IPS DF 19.7 (cell line): ENCODE results near the gene ASB16.
"Not testable (repeated sequence)": the region's sequence is repeated elsewhere in the genome, so short reads cannot be mapped to it uniquely, and the experiment has no call there.

Experiments used
- DNase-seq: peaks from one replicate; pipeline ENCODE4 v3.0.0-alpha.2; 2013; ENCODE audit warnings: low read depth, low spot score

Gene ASB16

GRCh38 chr17:44146375-44147346, 23.8 kb upstream of the ASB16 start:
- DNase-seq = no peak

GRCh38 chr17:44147812-44148211, 22.7 kb upstream of the ASB16 start:
- no peak for DNase-seq

- not testable (repeated sequence) for DNase-seq
Observed at GRCh38 chr17:44149066-44149465, 21.4 kb upstream of the ASB16 start.

DNA sequence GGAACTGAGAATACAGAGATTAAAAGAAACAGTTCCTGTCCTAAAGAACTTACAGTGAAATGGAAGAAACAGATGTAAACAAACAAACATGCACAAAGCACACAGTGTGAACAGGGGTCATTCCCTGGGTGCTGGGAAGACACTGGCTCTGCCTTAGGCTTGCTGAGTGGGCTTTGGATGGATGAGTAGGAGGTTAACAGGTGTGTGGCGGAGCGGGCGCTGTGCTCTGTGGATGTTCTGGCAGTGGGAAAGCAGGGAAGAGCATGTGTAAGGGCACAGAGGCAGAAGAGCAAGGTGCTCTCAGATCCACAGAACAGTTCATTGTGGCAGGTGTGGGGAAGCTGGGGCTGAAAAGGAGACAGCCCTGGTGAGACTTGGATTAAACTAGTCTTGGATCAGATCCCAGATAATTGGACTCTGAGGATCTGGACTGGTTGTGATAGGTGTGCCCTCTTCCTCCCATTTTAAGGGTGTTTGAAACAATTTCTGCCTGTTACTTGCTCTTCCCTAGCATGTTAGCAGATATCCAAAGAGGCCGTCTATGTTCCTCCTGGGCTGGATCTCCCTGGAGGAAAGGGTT, 20.7 kb upstream of the ASB16 start:
- no peak for DNase-seq

GRCh38 chr17:44152875-44153274, 17.6 kb upstream of the ASB16 start:
- no peak for DNase-seq

- DNase-seq = no peak
Observed at GRCh38 chr17:44155488-44155887, 15.0 kb upstream of the ASB16 start.

- DNase-seq = no peak
Observed at GRCh38 chr17:44159519-44160210, 10.8 kb upstream of the ASB16 start.

DNA sequence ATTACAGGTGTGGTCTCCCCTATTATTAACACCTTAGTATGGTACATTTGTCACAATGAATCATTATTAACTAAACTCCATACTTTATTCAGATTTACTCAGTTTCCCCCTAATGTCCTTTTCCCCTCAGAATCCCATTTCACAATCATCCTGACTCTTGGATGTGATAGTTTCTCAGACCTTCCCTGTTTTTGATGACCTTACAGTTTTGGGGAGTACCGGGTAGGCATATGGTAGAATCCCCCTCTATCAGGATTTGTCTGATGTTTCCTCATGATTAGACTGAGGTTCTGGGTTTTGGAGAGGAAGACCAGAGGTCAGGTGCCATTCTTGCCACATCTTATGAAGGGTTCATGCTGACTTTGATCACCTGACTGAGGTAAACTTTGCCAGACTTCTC, 6.0 kb upstream of the ASB16 start:
- no peak for DNase-seq

DNA sequence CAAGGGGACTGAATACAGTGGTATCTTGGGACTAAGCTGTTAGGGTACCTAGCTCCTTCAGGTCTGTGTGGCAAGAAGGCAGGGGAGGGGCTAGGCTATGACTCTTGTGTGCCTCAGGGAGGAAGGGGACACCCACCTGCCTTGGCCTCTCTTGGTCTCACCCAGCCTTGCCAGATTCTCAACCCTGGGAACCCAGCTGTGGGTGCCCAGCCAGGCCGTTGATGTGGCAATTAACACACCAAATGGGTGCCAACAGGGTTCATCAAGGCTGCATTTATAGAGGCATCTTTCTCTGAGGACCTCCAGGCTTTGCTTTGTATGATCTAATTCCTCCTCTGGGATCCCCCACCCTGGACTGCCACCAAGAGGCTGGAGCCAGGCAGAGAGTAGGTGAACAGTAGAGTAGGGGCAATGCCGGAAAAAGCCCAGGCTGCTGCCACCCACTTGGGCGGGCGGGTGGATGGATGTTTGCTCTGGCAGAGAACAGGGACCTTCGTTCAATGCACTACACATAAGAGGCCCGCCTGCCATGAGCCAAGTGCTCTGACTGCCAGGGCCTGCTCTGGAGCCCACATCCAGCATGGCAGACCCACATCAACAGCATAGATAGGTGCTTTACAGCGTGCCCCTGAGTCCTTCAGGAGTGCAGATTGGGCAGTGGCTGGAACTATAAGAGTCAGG, 3.2 kb upstream of the ASB16 start:
- no peak for DNase-seq

GRCh38 chr17:44170135-44170498, 387 bp upstream of the ASB16 start:
- no peak for DNase-seq

DNA sequence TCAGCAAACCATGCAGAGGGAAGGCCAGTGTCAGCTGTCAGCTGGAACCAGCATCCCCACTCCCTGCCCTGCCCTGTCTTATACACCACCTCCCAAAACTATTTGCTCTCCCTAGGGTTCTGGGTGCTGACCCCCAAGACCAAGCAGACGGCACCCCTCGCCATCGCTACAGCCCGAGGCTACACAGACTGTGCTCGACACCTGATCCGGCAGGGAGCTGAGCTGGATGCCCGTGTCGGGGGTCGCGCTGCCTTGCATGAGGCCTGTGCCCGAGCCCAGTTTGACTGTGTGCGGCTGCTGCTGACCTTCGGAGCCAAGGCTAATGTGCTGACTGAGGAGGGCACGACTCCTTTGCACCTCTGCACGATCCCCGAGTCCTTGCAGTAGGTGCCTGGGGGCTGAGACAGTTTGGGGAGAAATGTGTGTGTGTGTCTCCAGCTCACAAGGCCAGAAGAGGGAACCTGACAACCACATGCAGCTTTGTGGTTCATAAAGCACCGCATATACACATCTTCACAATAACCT, 1.5 kb downstream of the ASB16 start:
- DNase-seq = no peak

DNA sequence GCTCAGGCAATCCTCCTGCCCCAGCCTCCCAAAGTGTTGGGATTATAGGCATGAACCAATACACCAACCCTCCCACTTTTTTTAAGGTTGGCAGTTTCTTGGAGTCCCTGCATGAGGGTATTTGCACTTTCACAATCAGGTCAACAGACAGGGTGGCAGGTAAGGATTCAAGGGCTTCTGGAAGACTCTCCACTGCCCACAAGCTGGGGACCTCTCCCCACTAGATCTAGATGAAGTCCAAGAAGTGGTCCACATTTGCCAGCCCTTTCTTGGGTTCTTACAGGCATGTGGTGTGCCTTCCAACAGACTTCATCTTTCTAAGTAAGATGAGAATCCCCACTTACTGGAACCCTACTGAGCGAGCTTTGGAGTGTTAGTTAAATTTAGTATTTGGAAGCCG, 3.9 kb downstream of the ASB16 start:
- no peak for DNase-seq

DNA sequence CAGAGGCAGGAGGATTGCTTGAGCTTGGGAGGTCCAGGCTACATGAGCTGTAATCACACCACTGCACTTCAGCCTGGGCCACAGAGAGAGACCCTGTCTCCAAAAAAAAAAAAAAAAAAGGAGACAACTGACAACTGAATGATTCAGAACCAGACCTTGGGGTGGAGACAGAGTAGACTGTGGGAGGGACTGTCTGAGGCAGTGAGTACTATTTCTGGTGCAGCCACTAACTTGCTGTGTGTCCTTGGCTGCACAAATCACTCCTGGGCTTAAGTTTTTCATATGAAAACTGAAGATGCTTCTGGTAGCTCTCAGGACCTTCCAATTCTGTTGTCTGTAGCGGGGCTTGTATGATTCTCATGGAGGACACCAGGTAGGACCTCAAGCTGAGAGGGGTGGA, 5.8 kb downstream of the ASB16 start:
- no peak for DNase-seq

- DNase-seq = no peak
Observed at GRCh38 chr17:44176671-44177501, 6.4 kb downstream of the ASB16 start.

GRCh38 chr17:44177640-44178039, 7.1 kb downstream of the ASB16 start:
- no peak for DNase-seq

GRCh38 chr17:44178133-44178532, 7.6 kb downstream of the ASB16 start:
- no peak for DNase-seq

DNA sequence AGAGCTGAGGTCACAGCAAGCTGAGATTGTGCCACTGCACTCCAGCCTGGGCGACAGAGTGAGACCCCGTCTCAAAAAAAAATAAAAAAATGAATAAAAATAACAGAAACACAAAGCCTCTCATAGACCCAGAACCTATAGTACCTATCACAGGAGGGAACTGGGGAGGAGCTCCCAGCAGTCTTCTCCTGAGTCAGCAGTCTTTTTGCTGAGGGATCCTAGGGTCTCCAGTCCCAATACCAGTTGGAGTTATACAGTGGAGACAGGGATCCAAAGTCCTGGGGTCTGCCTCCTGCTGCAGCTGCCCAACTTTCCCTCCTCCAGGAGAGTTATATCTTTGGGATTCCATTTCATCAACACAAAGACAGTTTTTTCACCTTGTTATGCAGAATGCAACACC, 12.5 kb downstream of the ASB16 start:
- DNase-seq = no peak

GRCh38 chr17:44184212-44184810, 13.8 kb downstream of the ASB16 start:
- DNase-seq = no peak

- peak; percentile 95 for DNase-seq
Observed at GRCh38 chr17:44186307-44187130, 16.0 kb downstream of the ASB16 start, which contains the start of gene TMUB2. TSS of gene TMUB2 (plus strand) at chr17:44186972. CDS start at chr17:44187709, 737 bp downstream.
